EL (cell line): ENCODE data around the gene OTUD7B.

Experiments used
- DNase-seq: peaks from one replicate; pipeline ENCODE4 v3.0.0-alpha.2; 2016

OTUD7B gene

GRCh38 chr1:149915429-149916192 is 94.9 kb downstream of the OTUD7B start:
- DNase-seq, result no peak

- DNase-seq, result no peak
Measured at GRCh38 chr1:149914545-149914944, 96.0 kb downstream of the OTUD7B start.

GRCh38 chr1:149906570-149907075 is 103.9 kb downstream of the OTUD7B start:
- no peak for DNase-seq

- DNase-seq, result no peak
Measured at GRCh38 chr1:149903836-149904491, 106.6 kb downstream of the OTUD7B start.

- peak; percentile 93 for DNase-seq
Measured at GRCh38 chr1:149899460-149900284, 110.9 kb downstream of the OTUD7B start, which contains the start of gene BOLA1. Gene BOLA1 (plus strand): TSS chr1:149899568. CDS start chr1:149900060, 492 bp downstream.

GRCh38 chr1:149896575-149896974 is 114.0 kb downstream of the OTUD7B start:
- DNase-seq, result no peak

- DNase-seq, result peak; percentile 60
Measured at GRCh38 chr1:149888999-149889289, 121.6 kb downstream of the OTUD7B start.

- DNase-seq, result peak; percentile 93
Measured at GRCh38 chr1:149888247-149888998, 122.1 kb downstream of the OTUD7B start.
